ENCODE results near the gene EBI3.
"Not testable (repeated sequence)": the region's sequence is repeated elsewhere in the genome, so short reads cannot be mapped to it uniquely, and the experiment has no call there.

The EBI3 gene

GRCh38 chr19:4192537-4192936 is 36.8 kb upstream of the EBI3 start:
- H3K4me3 ChIP-seq (ENCODE audit: low read length); H3K9me3 ChIP-seq (ENCODE audit: insufficient read depth, low read depth, low read length); H3K4me1 ChIP-seq (ENCODE audit: insufficient read depth, low read length); H3K36me3 ChIP-seq (ENCODE audit: insufficient read depth, low read length); H3K9ac ChIP-seq (ENCODE audit: low read depth, low read length); H3K27ac ChIP-seq (ENCODE audit: low read depth, low read length); H3K27me3 ChIP-seq (ENCODE audit: insufficient read depth, low read length): not testable (repeated sequence)
- WGBS = 98% methylated on average over 3 of the region's 3 CpGs

GRCh38 chr19:4194353-4194752 is 35.0 kb upstream of the EBI3 start:
- Histone ChIP-seq H3K4me3 (ENCODE audit: low read length) (no peak overlapping the region), H3K36me3 (ENCODE audit: insufficient read depth, low read length) (no peaks in the 10 kb centered on the region), H3K4me1 (ENCODE audit: insufficient read depth, low read length) (no peaks in the 10 kb centered on the region), H3K9me3 (ENCODE audit: insufficient read depth, low read depth, low read length) (no peaks in the 10 kb centered on the region), H3K9ac (ENCODE audit: low read depth, low read length) (no peak overlapping the region), H3K27me3 (ENCODE audit: insufficient read depth, low read length) (peaks cover 18% of the 10 kb centered on the region), H3K27ac (ENCODE audit: low read depth, low read length) (no peak overlapping the region)
- 60% methylated on average over 7 of the region's 7 CpGs for WGBS

- 84% methylated on average over 8 of the region's 8 CpGs for WGBS
- no peaks in the 10 kb centered on the region for H3K4me1 ChIP-seq (ENCODE audit: insufficient read depth, low read length)
- no peak overlapping the region for H3K4me3 ChIP-seq (ENCODE audit: low read length)
- no peaks in the 10 kb centered on the region for H3K9me3 ChIP-seq (ENCODE audit: insufficient read depth, low read depth, low read length)
- no peak overlapping the region for H3K9ac ChIP-seq (ENCODE audit: low read depth, low read length)
- H3K27me3 ChIP-seq (ENCODE audit: insufficient read depth, low read length) = peaks cover 20% of the 10 kb centered on the region
- no peak overlapping the region for H3K27ac ChIP-seq (ENCODE audit: low read depth, low read length)
- no peaks in the 10 kb centered on the region for H3K36me3 ChIP-seq (ENCODE audit: insufficient read depth, low read length)
These were observed 33.3 kb upstream of the EBI3 start for GRCh38 chr19:4196009-4196408.

- no peak overlapping the region for H3K9ac ChIP-seq (ENCODE audit: low read depth, low read length)
- WGBS = 85% methylated on average over 22 of the region's 22 CpGs
- no peaks in the 10 kb centered on the region for H3K4me1 ChIP-seq (ENCODE audit: insufficient read depth, low read length)
- H3K36me3 ChIP-seq (ENCODE audit: insufficient read depth, low read length) = no peaks in the 10 kb centered on the region
- H3K4me3 ChIP-seq (ENCODE audit: low read length) = no peak overlapping the region
- no peak overlapping the region for H3K27ac ChIP-seq (ENCODE audit: low read depth, low read length)
- H3K9me3 ChIP-seq (ENCODE audit: insufficient read depth, low read depth, low read length) = no peaks in the 10 kb centered on the region
- peaks cover 20% of the 10 kb centered on the region for H3K27me3 ChIP-seq (ENCODE audit: insufficient read depth, low read length)
These were observed 32.7 kb upstream of the EBI3 start for GRCh38 chr19:4196587-4197148.

GRCh38 chr19:4197228-4197624 is 32.1 kb upstream of the EBI3 start:
- Histone ChIP-seq H3K27ac (ENCODE audit: low read depth, low read length) (no peak overlapping the region), H3K27me3 (ENCODE audit: insufficient read depth, low read length) (peaks cover 20% of the 10 kb centered on the region), H3K9me3 (ENCODE audit: insufficient read depth, low read depth, low read length) (no peaks in the 10 kb centered on the region), H3K9ac (ENCODE audit: low read depth, low read length) (no peak overlapping the region), H3K4me3 (ENCODE audit: low read length) (no peak overlapping the region), H3K36me3 (ENCODE audit: insufficient read depth, low read length) (no peaks in the 10 kb centered on the region), H3K4me1 (ENCODE audit: insufficient read depth, low read length) (no peaks in the 10 kb centered on the region)
- WGBS = 90% methylated on average over 5 of the region's 5 CpGs

- WGBS = 18% methylated on average over 62 of the region's 70 CpGs
- Histone ChIP-seq H3K27me3 (ENCODE audit: insufficient read depth, low read length) (peaks cover 20% of the 10 kb centered on the region), H3K4me1 (ENCODE audit: insufficient read depth, low read length) (no peaks in the 10 kb centered on the region), H3K9ac (ENCODE audit: low read depth, low read length) (no peak overlapping the region), H3K27ac (ENCODE audit: low read depth, low read length) (no peak overlapping the region), H3K9me3 (ENCODE audit: insufficient read depth, low read depth, low read length) (no peaks in the 10 kb centered on the region), H3K4me3 (ENCODE audit: low read length) (peak overlapping the region; percentile 51), H3K36me3 (ENCODE audit: insufficient read depth, low read length) (no peaks in the 10 kb centered on the region)
These were observed 31.5 kb upstream of the EBI3 start for GRCh38 chr19:4197625-4198466.

- H3K4me1 ChIP-seq (ENCODE audit: insufficient read depth, low read length) = no peaks in the 10 kb centered on the region
- 12% methylated on average over 24 of the region's 28 CpGs for WGBS
- H3K36me3 ChIP-seq (ENCODE audit: insufficient read depth, low read length) = no peaks in the 10 kb centered on the region
- no peak overlapping the region for H3K27ac ChIP-seq (ENCODE audit: low read depth, low read length)
- peak overlapping the region; percentile 51 for H3K4me3 ChIP-seq (ENCODE audit: low read length)
- no peak overlapping the region for H3K9ac ChIP-seq (ENCODE audit: low read depth, low read length)
- H3K27me3 ChIP-seq (ENCODE audit: insufficient read depth, low read length) = peaks cover 20% of the 10 kb centered on the region
- H3K9me3 ChIP-seq (ENCODE audit: insufficient read depth, low read depth, low read length) = no peaks in the 10 kb centered on the region
These were observed 30.7 kb upstream of the EBI3 start for GRCh38 chr19:4198467-4199126.

GRCh38 chr19:4199699-4200293 is 29.5 kb upstream of the EBI3 start:
- Histone ChIP-seq H3K9ac (ENCODE audit: low read depth, low read length) (no peak overlapping the region), H3K27ac (ENCODE audit: low read depth, low read length) (no peak overlapping the region), H3K36me3 (ENCODE audit: insufficient read depth, low read length) (no peaks in the 10 kb centered on the region), H3K9me3 (ENCODE audit: insufficient read depth, low read depth, low read length) (no peaks in the 10 kb centered on the region), H3K4me1 (ENCODE audit: insufficient read depth, low read length) (no peaks in the 10 kb centered on the region), H3K4me3 (ENCODE audit: low read length) (no peak overlapping the region), H3K27me3 (ENCODE audit: insufficient read depth, low read length) (peaks cover 20% of the 10 kb centered on the region)
- WGBS = 68% methylated on average over 33 of the region's 33 CpGs

GRCh38 chr19:4200940-4201542 is 28.3 kb upstream of the EBI3 start:
- H3K4me1 ChIP-seq (ENCODE audit: insufficient read depth, low read length) = no peaks in the 10 kb centered on the region
- H3K4me3 ChIP-seq (ENCODE audit: low read length) = no peak overlapping the region
- H3K9me3 ChIP-seq (ENCODE audit: insufficient read depth, low read depth, low read length) = no peaks in the 10 kb centered on the region
- no peak overlapping the region for H3K9ac ChIP-seq (ENCODE audit: low read depth, low read length)
- WGBS = 42% methylated on average over 2 of the region's 2 CpGs
- no peak overlapping the region for H3K27ac ChIP-seq (ENCODE audit: low read depth, low read length)
- no peaks in the 10 kb centered on the region for H3K36me3 ChIP-seq (ENCODE audit: insufficient read depth, low read length)
- H3K27me3 ChIP-seq (ENCODE audit: insufficient read depth, low read length) = peaks cover 20% of the 10 kb centered on the region

GRCh38 chr19:4201798-4202197 is 27.5 kb upstream of the EBI3 start:
- H3K4me3 ChIP-seq (ENCODE audit: low read length) = no peak overlapping the region
- WGBS = 87% methylated on average over 4 of the region's 4 CpGs

More at GRCh38 chr19:4201798-4202197, 27.5 kb upstream of the EBI3 start:
- Histone ChIP-seq H3K27me3 (ENCODE audit: insufficient read depth, low read length) (peaks cover 20% of the 10 kb centered on the region), H3K4me1 (ENCODE audit: insufficient read depth, low read length) (no peaks in the 10 kb centered on the region), H3K36me3 (ENCODE audit: insufficient read depth, low read length) (no peaks in the 10 kb centered on the region), H3K9ac (ENCODE audit: low read depth, low read length) (no peak overlapping the region), H3K9me3 (ENCODE audit: insufficient read depth, low read depth, low read length) (no peaks in the 10 kb centered on the region), H3K27ac (ENCODE audit: low read depth, low read length) (no peak overlapping the region)

Data from HUES64 (cell line).